Heart right ventricle (tissue), 16 donors: Measurements from ENCODE around the gene IL1RN. TPM values are rescaled to one million over a fixed set of nuclear protein-coding genes. Genes with fewer than 3 reads are reported as not detected.

ENCODE experiments used
- ATAC-seq, 8 donors: fragments of 200-7000 bp; cut with Tn5 transposase; one replicate each; pipeline ENCODE4 v1.9.1; 2020; ENCODE audit warnings: mild to moderate bottlenecking in 8 of 8, moderate library complexity in 8 of 8, moderate number of reproducible peaks in 1 of 8
- DNase-seq, 2 donors: peaks; one replicate each; pipeline ENCODE4 v3.0.0-alpha.2; 2020
- H3K27ac ChIP-seq, 10 donors: fragments of 200-600 bp; sonication (generic) in 2 of 10; one replicate each; pipeline versions ENCODE4 v1.5.0 to v1.8.0; 2020 to 2022; ENCODE audit warnings: mild to moderate bottlenecking in 3 of 10
- H3K27me3 ChIP-seq, 7 donors: fragments of 200-600 bp; one replicate each; pipeline ENCODE4 v1.8.0; 2021 to 2022; ENCODE audit warnings: mild to moderate bottlenecking in 2 of 7
- H3K36me3 ChIP-seq, 9 donors: fragments of 200-600 bp; sonication (generic) in 1 of 9; one replicate each; pipeline versions ENCODE4 v1.5.0 to v1.8.0; 2020 to 2022; ENCODE audit warnings: mild to moderate bottlenecking in 2 of 9
- H3K4me1 ChIP-seq, 9 donors: fragments of 200-600 bp; sonication (generic) in 1 of 9; one replicate each; pipeline versions ENCODE4 v1.5.0 to v1.8.0; 2020 to 2022; ENCODE audit warnings: mild to moderate bottlenecking in 4 of 9
- H3K4me3 ChIP-seq, 10 donors: fragments of 200-600 bp; sonication (generic) in 2 of 10; one replicate each; pipeline versions ENCODE4 v1.5.0 to v1.8.0; 2020 to 2022; ENCODE audit warnings: mild to moderate bottlenecking in 7 of 10, moderate library complexity in 2 of 10
- H3K9me3 ChIP-seq, 11 donors: fragments of 200-600 bp in 10 of 11; sonication (generic) in 2 of 11; one replicate each; pipeline versions ENCODE4 v1.5.0 to v1.8.0; 2013 to 2022; ENCODE audit warnings: mild to moderate bottlenecking in 2 of 11, control low read depth in 1 of 11, moderate library complexity in 1 of 11
- WGBS, 2 donors: extraction: QIAGEN DNeasy Blood & Tissue Kit; methylation state at CpG; one replicate each; pipeline ENCODE4 v1.1.7; 2013; ENCODE audit warnings: inconsistent platforms in 1 of 2; 5-methylcytosine and 5-hydroxymethylcytosine counted together
- intact Hi-C, 10 donors: fragments of 100-400 bp; cut with DNase I; formaldehyde crosslinking; loops; one replicate each; pipeline versions ENCODE4 v1.11.1 to v1.14.2; 2022
- polyA plus RNA-seq, 2 donors: library from polyadenylated mRNA; stranded (reverse); fragments of 200-250 nt; gene quantifications; one replicate each; pipeline ENCODE4 v1.2.3, GENCODE V29; 2013
- total RNA-seq, 10 donors: library from RNA; stranded (reverse); fragmentation: NEBNext Ultra II Directional in 3 of 10; extraction: Animal tissue kit (Norgen Biotek cat#: 25700) in 3 of 10; gene quantifications; one replicate each; pipeline versions ENCODE4 v1.2.1 to v1.2.4, GENCODE V29; 2021 to 2023
- TF ChIP-seq, protein P1 (sequence below), 9 donors: fragments of 200-600 bp; sonication (generic) in 2 of 9; IDR thresholded peaks; one replicate each; pipeline versions ENCODE4 v1.5.0 to v1.8.0; 2021 to 2022; ENCODE audit warnings: antibody characterized with exemption in 9 of 9, mild to moderate bottlenecking in 5 of 9, moderate library complexity in 1 of 9
- donor health status: Arrhythmogenic right ventricular cardiomyopathy.
- donor health status: ischemic (EF 13 %, LVEDD 7.1; RV severe dilation, severe dysfunction).
- donor health status: healthy with polysubstance abuse.
- donor health status: DM: no; HTN: yes; CAD: no.
- donor health status: DM: no; HTN: no; CAD: no.
- donor health status: ischemic (EF 25% LVEDD 6.9; RV normal size, moderate dysfunction).
- donor health status: ischemic (EF 25% LVEDD 5.7; RV mildly dilated, moderate dysfunction).
- donor health status: healthy.
- donor health status: DM: yes; HTN: yes; CAD: no.
- donor health status: Ischemic cardiomyopathy.
- donor health status: ischemic (EF 35%, LVEDD 5.7; RV mildly dilated, moderate dysfunction).
- donor health status: nonischemic (EF 11% LVEDD 7.7; RV severe dilation, severe dysfunction).
- donor health status: DM: yes; HTN: yes; CAD: no.
- donor health status: PGD.
- donor health status: ischemic (EF 29% LVEDD 5.4; RV normal size, mild dysfunction).
- donor health status: nonischemic (EF 23%, LVEDD 6.1; RV moderate dilation, normal function).

The IL1RN gene
- total and polyA plus RNA-seq, 12 donors, result 0.22 to 9.2 (median 0.85) TPM; not detected in 2

DNA sequence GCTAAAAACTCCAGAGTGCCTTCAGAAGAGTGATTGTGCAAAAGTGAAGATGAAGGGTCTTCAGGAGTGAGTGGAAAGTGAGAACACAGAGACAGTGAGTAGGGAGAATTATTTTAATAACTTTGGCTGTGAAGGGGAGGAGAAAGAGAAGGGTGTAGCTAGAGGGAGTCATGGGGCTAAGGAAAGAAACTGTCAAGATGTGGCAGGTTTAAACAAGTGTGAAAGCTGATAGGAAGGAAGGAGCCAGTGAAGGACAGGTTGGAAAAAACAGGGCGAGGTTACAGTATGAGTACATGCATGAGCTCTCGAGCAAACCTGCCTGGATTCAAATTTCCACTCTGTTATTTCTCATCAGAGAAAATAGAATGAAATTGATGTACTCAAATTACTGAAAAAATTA, 41.9 kb upstream of the IL1RN start:
- Histone ChIP-seq H3K27ac (no peak overlapping the region), H3K4me1 (no peaks in the 10 kb centered on the region), H3K9me3 (peaks cover 0 to 5% (median 0%) of the 10 kb centered on the region in 11 donors), H3K27me3 (peaks cover 0 to 21% (median 0%) of the 10 kb centered on the region in 7 donors), H3K4me3 (no peak overlapping the region), H3K36me3 (no peaks in the 10 kb centered on the region)
- DNase-seq (no peak), ATAC-seq (no peak)
- TF ChIP-seq, protein P1, sequence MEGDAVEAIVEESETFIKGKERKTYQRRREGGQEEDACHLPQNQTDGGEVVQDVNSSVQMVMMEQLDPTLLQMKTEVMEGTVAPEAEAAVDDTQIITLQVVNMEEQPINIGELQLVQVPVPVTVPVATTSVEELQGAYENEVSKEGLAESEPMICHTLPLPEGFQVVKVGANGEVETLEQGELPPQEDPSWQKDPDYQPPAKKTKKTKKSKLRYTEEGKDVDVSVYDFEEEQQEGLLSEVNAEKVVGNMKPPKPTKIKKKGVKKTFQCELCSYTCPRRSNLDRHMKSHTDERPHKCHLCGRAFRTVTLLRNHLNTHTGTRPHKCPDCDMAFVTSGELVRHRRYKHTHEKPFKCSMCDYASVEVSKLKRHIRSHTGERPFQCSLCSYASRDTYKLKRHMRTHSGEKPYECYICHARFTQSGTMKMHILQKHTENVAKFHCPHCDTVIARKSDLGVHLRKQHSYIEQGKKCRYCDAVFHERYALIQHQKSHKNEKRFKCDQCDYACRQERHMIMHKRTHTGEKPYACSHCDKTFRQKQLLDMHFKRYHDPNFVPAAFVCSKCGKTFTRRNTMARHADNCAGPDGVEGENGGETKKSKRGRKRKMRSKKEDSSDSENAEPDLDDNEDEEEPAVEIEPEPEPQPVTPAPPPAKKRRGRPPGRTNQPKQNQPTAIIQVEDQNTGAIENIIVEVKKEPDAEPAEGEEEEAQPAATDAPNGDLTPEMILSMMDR (IDR thresholded peaks at IDR 0.05), result no peak
- intact Hi-C loops, result loop anchor here in 2 of 10 donors (5.0 to 10.0 kb wide), 2 partner anchors 99 to 112 kb away; no protein-coding TSS in a partner anchor
- 70 to 71% methylated on average over 2 of the region's 2 CpGs for WGBS, 2 donors

GRCh38 chr2:113088213-113088992, 39.0 kb upstream of the IL1RN start:
- no peak overlapping the region for H3K27ac ChIP-seq
- DNase-seq, result no peak
- intact Hi-C loops, result loop anchor here in 2 of 10 donors (5.0 to 10.0 kb wide), 2 partner anchors 96 to 109 kb away; no protein-coding TSS in a partner anchor
- peaks cover 0 to 5% (median 0%) of the 10 kb centered on the region in 11 donors for H3K9me3 ChIP-seq
- no peaks in the 10 kb centered on the region for H3K36me3 ChIP-seq
- TF ChIP-seq, protein P1 (IDR thresholded peaks at IDR 0.05), result no peak
- peaks cover 0 to 8% (median 0%) of the 10 kb centered on the region in 7 donors for H3K27me3 ChIP-seq
- no peak for ATAC-seq
- no peaks in the 10 kb centered on the region for H3K4me1 ChIP-seq
- H3K4me3 ChIP-seq, result no peak overlapping the region

DNA sequence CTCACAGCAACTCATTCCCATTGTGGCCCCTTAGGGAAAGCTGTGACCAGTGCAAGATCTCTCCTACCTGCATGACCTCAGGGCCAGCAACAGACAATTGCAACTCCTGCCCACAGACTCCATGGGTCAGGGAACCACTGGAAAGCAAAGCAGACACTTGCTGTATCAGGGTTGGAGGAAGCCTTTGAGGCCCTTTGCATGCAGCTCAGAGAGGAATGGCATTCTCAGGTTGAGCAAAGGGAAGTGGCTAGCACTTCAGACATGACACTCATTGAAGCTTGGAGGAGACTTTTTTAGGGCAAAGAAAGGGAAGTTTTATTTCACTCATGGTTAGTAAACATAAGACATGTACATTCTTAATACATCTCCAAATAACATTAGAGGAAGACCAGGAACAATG, 37.5 kb upstream of the IL1RN start:
- Histone ChIP-seq H3K27me3 (peaks cover 0 to 8% (median 0%) of the 10 kb centered on the region in 7 donors), H3K27ac (no peak overlapping the region), H3K4me1 (no peaks in the 10 kb centered on the region), H3K4me3 (no peak overlapping the region), H3K9me3 (peaks cover 0 to 7% (median 0%) of the 10 kb centered on the region in 11 donors), H3K36me3 (no peaks in the 10 kb centered on the region)
- no peak for ATAC-seq
- intact Hi-C loops, result loop anchor here in 2 of 10 donors (5.0 to 10.0 kb wide), 2 partner anchors 95 to 107 kb away; no protein-coding TSS in a partner anchor
- TF ChIP-seq, protein P1 (IDR thresholded peaks at IDR 0.05), result no peak
- no peak for DNase-seq

GRCh38 chr2:113091231-113091896, 36.0 kb upstream of the IL1RN start:
- DNase-seq, result no peak
- H3K9me3 ChIP-seq, result peaks cover 0 to 15% (median 0%) of the 10 kb centered on the region in 11 donors
- intact Hi-C loops, result no loop called here
- H3K4me1 ChIP-seq, result no peaks in the 10 kb centered on the region
- peaks cover 0 to 8% (median 0%) of the 10 kb centered on the region in 7 donors for H3K27me3 ChIP-seq
- TF ChIP-seq, protein P1 (IDR thresholded peaks at IDR 0.05), result no peak
- no peaks in the 10 kb centered on the region for H3K36me3 ChIP-seq
- no peak overlapping the region for H3K4me3 ChIP-seq
- WGBS, 2 donors, result 67 to 70% methylated on average over 4 of the region's 4 CpGs
- no peak overlapping the region for H3K27ac ChIP-seq
- ATAC-seq, result no peak
